Endothelial cell of umbilical vein (primary cell): ENCODE data around the gene TMEM47. TPM values are rescaled to one million over a fixed set of nuclear protein-coding genes. Genes with fewer than 3 reads are reported as not detected.

Experiments
- BruUV-seq: library from RNA; stranded (reverse); fragments of 400-500 nt; replicated peaks from 2 replicates; lab custom pipeline; 2021; lab: Mats Ljungman, UMichigan
- CTCF ChIA-PET: fragments of 300-600, 350-600 bp; sonication (Branson Sonifier 250); formaldehyde crosslinking; loops from one replicate; lab custom pipeline; 2021; ENCODE audit warnings: antibody characterized with exemption, inconsistent platforms; lab: Charles Lee
- POLR2A ChIA-PET: fragments of 300-600, 350-600 bp; sonication (Branson Sonifier 250); formaldehyde crosslinking; loops from one replicate; lab custom pipeline; 2021; ENCODE audit warnings: antibody characterized with exemption, inconsistent platforms; lab: Charles Lee
- DNase-seq: peaks from one replicate; pipeline ENCODE4 v3.0.0-alpha.2; 2011; ENCODE audit warnings: low read depth, low spot score
- FAIRE-seq: peaks from 2 replicates; lab custom pipeline; 2011; peaks lifted over from hg19 to GRCh38; lab: Jason Lieb, UNC
- H2AFZ ChIP-seq: 2 replicates; pipeline ENCODE4 v1.6.0; 2012; ENCODE audit warnings: low read depth, low read length, control low read depth, inconsistent platforms
- H3K27ac ChIP-seq: 2 replicates; pipeline ENCODE4 v1.5.1; 2011; ENCODE audit warnings: low read depth, mild to moderate bottlenecking, control low read depth, low read length, moderate library complexity; ENCODE audit not compliant: insufficient read depth
- H3K27me3 ChIP-seq, 2 experiments: 2 replicates each; pipeline versions ENCODE4 v1.6.0 to v1.6.1; 2011; ENCODE audit warnings: low read length in 2 of 2, mixed read lengths in 1 of 2; ENCODE audit not compliant: control insufficient read depth in 2 of 2, insufficient read depth in 2 of 2
- H3K36me3 ChIP-seq, 2 experiments: 2 replicates in 1 of 2; 3 replicates in 1 of 2; pipeline ENCODE4 v1.5.1; 2011; ENCODE audit warnings: low read length in 2 of 2, mild to moderate bottlenecking in 1 of 2, moderate library complexity in 1 of 2; ENCODE audit not compliant: control insufficient read depth in 2 of 2, insufficient read depth in 2 of 2; ENCODE audit errors: extremely low read depth in 1 of 2
- H3K4me1 ChIP-seq: 3 replicates; pipeline ENCODE4 v1.5.1; 2011; ENCODE audit warnings: mild to moderate bottlenecking, low read length; ENCODE audit not compliant: control insufficient read depth, insufficient read depth; ENCODE audit errors: extremely low read depth
- H3K4me2 ChIP-seq: 2 replicates; pipeline ENCODE4 v1.6.1; 2011; ENCODE audit warnings: low read length, control low read depth, mixed read lengths; ENCODE audit not compliant: insufficient read depth
- H3K4me3 ChIP-seq, 3 experiments: fragments of 200-600 bp in 1 of 3; sonication (generic), shearing (Covaris generic) in 1 of 3; replicated peaks in 1 of 3; 2 replicates each; pipeline ENCODE4 v1.5.1; 2011 to 2016; ENCODE audit warnings: control low read depth in 3 of 3, low read length in 3 of 3, mild to moderate bottlenecking in 2 of 3, inconsistent platforms in 1 of 3, low read depth in 1 of 3, moderate library complexity in 1 of 3; ENCODE audit not compliant: insufficient read depth in 1 of 3
- H3K79me2 ChIP-seq: 2 replicates; pipeline ENCODE4 v1.6.0; 2012; ENCODE audit warnings: low read length, inconsistent platforms; ENCODE audit not compliant: control insufficient read depth, insufficient read depth
- H3K9ac ChIP-seq: replicated peaks from 2 replicates; pipeline ENCODE3; 2011; ENCODE audit warnings: low read length, control low read depth; ENCODE audit not compliant: insufficient read depth; ENCODE audit errors: extremely low read depth
- H3K9me1 ChIP-seq: replicated peaks from 3 replicates; pipeline ENCODE4 v1.6.0; 2011; ENCODE audit warnings: mild to moderate bottlenecking, low read length; ENCODE audit not compliant: control insufficient read depth, insufficient read depth; ENCODE audit errors: extremely low read depth
- H3K9me3 ChIP-seq: replicated peaks from 2 replicates; pipeline ENCODE4 v1.5.1; 2012; ENCODE audit warnings: low read length, inconsistent platforms; ENCODE audit not compliant: control insufficient read depth, insufficient read depth
- H4K20me1 ChIP-seq: replicated peaks from 2 replicates; pipeline ENCODE3; 2011; ENCODE audit warnings: mild to moderate bottlenecking, low read length; ENCODE audit not compliant: control insufficient read depth, insufficient read depth; ENCODE audit errors: extremely low read depth
- CTCF ChIP-seq, 2 donors: IDR thresholded peaks; 1 replicate in 1 of 2; 2 replicates in 1 of 2; pipeline ENCODE4 v1.5.1; 2011; ENCODE audit warnings: low read length in 2 of 2, mild to moderate bottlenecking in 2 of 2, moderate library complexity in 2 of 2, control low read depth in 1 of 2, inconsistent platforms in 1 of 2, low read depth in 1 of 2; ENCODE audit not compliant: insufficient read depth in 1 of 2; ENCODE audit errors: extremely low read depth in 1 of 2
- EZH2 ChIP-seq: IDR thresholded peaks from 2 replicates; pipeline ENCODE4 v1.6.1; 2012; ENCODE audit warnings: borderline replicate concordance, low read depth, mild to moderate bottlenecking, moderate library complexity, low read length, inconsistent platforms; ENCODE audit not compliant: severe bottlenecking
- FOS ChIP-seq: IDR thresholded peaks from 2 replicates; pipeline ENCODE4 v1.6.1; 2011; ENCODE audit warnings: mild to moderate bottlenecking, low read length, moderate library complexity, borderline replicate concordance; ENCODE audit not compliant: insufficient read depth
- GATA2 ChIP-seq: IDR thresholded peaks from 2 replicates; pipeline ENCODE4 v1.7.0; 2011; ENCODE audit warnings: low read depth, mild to moderate bottlenecking, moderate library complexity, mixed read lengths, low read length; ENCODE audit not compliant: insufficient read length, insufficient read depth
- JUN ChIP-seq: IDR thresholded peaks from 2 replicates; pipeline ENCODE4 v1.6.1; 2011; ENCODE audit warnings: borderline replicate concordance, low read depth; ENCODE audit not compliant: insufficient read length, insufficient read depth
- MAX ChIP-seq: IDR thresholded peaks from 2 replicates; pipeline ENCODE4 v1.6.1; 2011; ENCODE audit not compliant: insufficient read depth, insufficient read length
- MYC ChIP-seq: IDR thresholded peaks from one replicate; pipeline ENCODE4 v1.6.1; 2011; ENCODE audit warnings: mild to moderate bottlenecking, low read depth, low read length
- POLR2A ChIP-seq: IDR thresholded peaks from 2 replicates; pipeline ENCODE4 v1.6.1; 2012; ENCODE audit warnings: low read depth, mild to moderate bottlenecking, control low read depth, low read length
- POLR2AphosphoS5 ChIP-seq: IDR thresholded peaks from 2 replicates; pipeline ENCODE4 v1.6.1; 2012; ENCODE audit warnings: low read depth, mild to moderate bottlenecking, control low read depth, low read length, moderate library complexity; ENCODE audit not compliant: insufficient read depth
- dilution Hi-C: fragments of 300-500 bp; cut with MboI; formaldehyde crosslinking; loops from one replicate; pipeline ENCODE4 v1.15.0; 2019; ENCODE audit warnings: low sequenced_read_pairs; ENCODE audit not compliant: extremely low pct_ligation_motif_present
- intact Hi-C: fragments of 100-400 bp; cut with micrococcal nuclease; formaldehyde crosslinking; loops from one replicate; pipeline ENCODE4 v1.10.0; 2022
- polyA plus RNA-seq, 4 experiments: library from polyadenylated mRNA; depleted of rRNA in 3 of 4; stranded (reverse) in 3 of 4; unstranded in 1 of 4; fragments of >200 nt; gene quantifications; 2 replicates each; pipeline versions ENCODE4 v1.2.1 to v1.2.3, GENCODE V29; 2011 to 2012; ENCODE audit warnings: missing spikeins in 1 of 4
- total RNA-seq: library from RNA; stranded (reverse); gene quantifications from 2 replicates; pipeline ENCODE4 v1.2.3, GENCODE V29; 2021

TMEM47 gene
- total and polyA plus RNA-seq, 2 donors (not counting 3 experiments of a cell fraction or from before 2014, with no cell fraction given) = 18.5 to 22.2 TPM

- Histone ChIP-seq H3K4me1 (peaks cover 30% of the 10 kb centered on the region), H3K27ac (peak overlapping the region; percentile 87), H3K4me2 (peak overlapping the region; percentile 75), H3K9me1 (no peaks in the 10 kb centered on the region), H2AFZ (no peak overlapping the region), H3K4me3 (no peak overlapping the region), H3K9me3 (no peaks in the 10 kb centered on the region), H4K20me1 (no peaks in the 10 kb centered on the region), H3K79me2 (no peaks in the 10 kb centered on the region), H3K27me3 (no peaks in the 10 kb centered on the region), H3K36me3 (no peaks in the 10 kb centered on the region), H3K9ac (peak overlapping the region; percentile 67)
- dilution Hi-C loops (no loop called here), intact Hi-C loops (loop anchor here (5.0 kb wide), 1 partner anchor 46 kb away; no protein-coding TSS in a partner anchor)
- BruUV-seq = no TSS peak
- ChIA-PET CTCF (interaction anchor here (2.3 kb wide), 1 partner anchor 52 kb away, joined by 8 read pairs; no protein-coding TSS in a partner anchor), POLR2A (no interaction called here)
- TF ChIP-seq GATA2 = no peak
- TF ChIP-seq FOS = no peak
- TF ChIP-seq POLR2AphosphoS5 = no peak
- TF ChIP-seq JUN = no peak
- TF ChIP-seq MAX = no peak
- TF ChIP-seq POLR2A = no peak
- no peak for TF ChIP-seq EZH2
- TF ChIP-seq MYC = no peak
- no peak for TF ChIP-seq CTCF (IDR thresholded peaks at IDR 0.05; ENCODE audit: extremely low read depth in 1 of 2, insufficient read depth in 1 of 2, low read depth in 1 of 2, low read length in 2 of 2)
- DNase-seq (peak; percentile 33), FAIRE-seq (no peak)
Measured at GRCh38 chrX:34586346-34586911, 70.7 kb downstream of the TMEM47 start.
